ENCODE measurements around the gene PSAPL1. TPM values are rescaled to one million over a fixed set of nuclear protein-coding genes. Genes with fewer than 3 reads are reported as not detected.

Gene PSAPL1
- total and polyA plus RNA-seq, 2 donors (not counting 1 experiment from before 2014, with no cell fraction given), result not detected

DNA sequence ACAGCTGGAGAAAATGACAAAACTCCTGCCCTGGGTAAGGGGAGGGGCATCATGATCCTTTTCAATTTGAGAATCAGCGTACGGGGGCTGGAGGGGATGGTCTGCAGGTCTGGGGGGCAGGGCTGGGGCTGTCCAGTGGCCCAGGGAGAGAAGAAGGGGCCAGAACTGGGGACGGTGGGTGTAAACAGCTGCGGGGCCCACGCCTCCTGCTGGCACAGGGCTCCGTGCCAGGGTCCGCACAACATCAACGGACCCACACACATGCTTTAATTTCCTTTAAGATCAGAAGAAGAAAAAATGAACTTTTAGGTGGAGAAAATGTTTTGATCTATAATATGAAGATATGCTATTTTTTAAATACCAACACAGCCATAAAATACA, 52.1 kb downstream of the PSAPL1 start:
- Histone ChIP-seq H3K79me2 (ENCODE audit: control insufficient read depth, insufficient read depth, low read length) (no peaks in the 10 kb centered on the region), H3K9ac (ENCODE audit: insufficient read depth, low read length) (no peak overlapping the region), H3K4me1 (ENCODE audit: control insufficient read depth, extremely low read depth, insufficient read depth, low read length) (no peaks in the 10 kb centered on the region), H3K27ac (ENCODE audit: insufficient read depth, low read length) (no peak overlapping the region), H3K27me3 (ENCODE audit: control insufficient read depth, insufficient read depth, low read length) (peaks cover 4% of the 10 kb centered on the region), H2AFZ (ENCODE audit: low read length) (no peak overlapping the region), H4K20me1 (ENCODE audit: control insufficient read depth, extremely low read depth, insufficient read depth, low read length) (no peaks in the 10 kb centered on the region), H3K36me3 (ENCODE audit: control insufficient read depth, insufficient read depth, low read length) (no peaks in the 10 kb centered on the region), H3K4me2 (ENCODE audit: extremely low read depth, insufficient read depth, low read length) (no peak overlapping the region), H3K9me3 (ENCODE audit: control insufficient read depth, insufficient read depth, low read depth, low read length) (no peaks in the 10 kb centered on the region), H3K4me3 (replicated peaks in 1 of 4; ENCODE audit: control extremely low read depth in 1 of 4, insufficient read depth in 1 of 4, low read depth in 3 of 4, low read length in 4 of 4) (no peak overlapping the region)
- TF ChIP-seq, protein P1, sequence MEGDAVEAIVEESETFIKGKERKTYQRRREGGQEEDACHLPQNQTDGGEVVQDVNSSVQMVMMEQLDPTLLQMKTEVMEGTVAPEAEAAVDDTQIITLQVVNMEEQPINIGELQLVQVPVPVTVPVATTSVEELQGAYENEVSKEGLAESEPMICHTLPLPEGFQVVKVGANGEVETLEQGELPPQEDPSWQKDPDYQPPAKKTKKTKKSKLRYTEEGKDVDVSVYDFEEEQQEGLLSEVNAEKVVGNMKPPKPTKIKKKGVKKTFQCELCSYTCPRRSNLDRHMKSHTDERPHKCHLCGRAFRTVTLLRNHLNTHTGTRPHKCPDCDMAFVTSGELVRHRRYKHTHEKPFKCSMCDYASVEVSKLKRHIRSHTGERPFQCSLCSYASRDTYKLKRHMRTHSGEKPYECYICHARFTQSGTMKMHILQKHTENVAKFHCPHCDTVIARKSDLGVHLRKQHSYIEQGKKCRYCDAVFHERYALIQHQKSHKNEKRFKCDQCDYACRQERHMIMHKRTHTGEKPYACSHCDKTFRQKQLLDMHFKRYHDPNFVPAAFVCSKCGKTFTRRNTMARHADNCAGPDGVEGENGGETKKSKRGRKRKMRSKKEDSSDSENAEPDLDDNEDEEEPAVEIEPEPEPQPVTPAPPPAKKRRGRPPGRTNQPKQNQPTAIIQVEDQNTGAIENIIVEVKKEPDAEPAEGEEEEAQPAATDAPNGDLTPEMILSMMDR (conservative IDR thresholded peaks at IDR 0.05 in 1 of 2, IDR thresholded peaks at IDR 0.05 in 1 of 2; ENCODE audit: low read depth in 1 of 2, low read length in 2 of 2), result no peak
- no peak for TF ChIP-seq EZH2 (IDR thresholded peaks at IDR 0.05; ENCODE audit: low read length, missing control alignments)
- no peak for DNase-seq (ENCODE audit: low read depth in 2 of 2)

DNA sequence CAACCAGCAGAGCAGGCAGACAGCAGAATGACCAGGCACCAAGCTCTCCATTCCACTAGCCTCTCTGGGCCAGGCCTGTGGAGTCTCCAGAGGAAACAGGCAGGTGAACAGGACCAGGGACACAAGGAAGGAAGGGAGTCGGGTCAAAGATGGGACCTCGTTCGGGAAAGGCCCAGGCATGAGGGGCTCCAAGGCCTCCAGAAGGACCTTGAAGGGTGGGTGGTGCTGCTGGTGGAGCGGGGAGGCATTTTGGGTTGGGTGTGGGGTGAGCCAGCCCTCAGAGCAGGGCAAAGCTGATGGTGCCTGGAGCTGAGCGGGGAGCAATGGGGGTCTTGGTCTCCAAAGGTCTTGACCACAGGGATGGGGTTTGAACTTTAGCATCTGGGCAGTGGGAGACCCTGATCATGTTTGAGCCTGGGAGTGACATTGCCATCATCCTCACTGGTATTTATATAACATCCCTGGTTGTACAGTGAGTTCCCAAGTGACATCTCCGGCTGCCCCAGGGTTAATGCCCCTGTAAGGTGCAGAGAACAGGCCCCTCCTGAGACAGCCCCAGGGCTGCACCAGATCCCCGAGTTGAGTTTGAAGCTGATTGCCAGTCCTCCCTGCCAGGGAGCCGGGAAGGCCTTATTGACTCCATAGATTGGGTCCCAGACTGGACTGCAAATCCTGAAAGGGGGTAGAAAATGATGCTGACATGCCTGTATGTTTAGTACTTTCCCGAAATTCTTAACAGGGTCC, 52.7 kb downstream of the PSAPL1 start:
- Histone ChIP-seq H4K20me1 (ENCODE audit: control insufficient read depth, extremely low read depth, insufficient read depth, low read length) (no peaks in the 10 kb centered on the region), H3K79me2 (ENCODE audit: control insufficient read depth, insufficient read depth, low read length) (no peaks in the 10 kb centered on the region), H3K9me3 (ENCODE audit: control insufficient read depth, insufficient read depth, low read depth, low read length) (no peaks in the 10 kb centered on the region), H3K27ac (ENCODE audit: insufficient read depth, low read length) (no peak overlapping the region), H2AFZ (ENCODE audit: low read length) (no peak overlapping the region), H3K9ac (ENCODE audit: insufficient read depth, low read length) (no peak overlapping the region), H3K27me3 (ENCODE audit: control insufficient read depth, insufficient read depth, low read length) (peaks cover 6% of the 10 kb centered on the region), H3K4me1 (ENCODE audit: control insufficient read depth, extremely low read depth, insufficient read depth, low read length) (no peaks in the 10 kb centered on the region), H3K36me3 (ENCODE audit: control insufficient read depth, insufficient read depth, low read length) (no peaks in the 10 kb centered on the region), H3K4me2 (ENCODE audit: extremely low read depth, insufficient read depth, low read length) (no peak overlapping the region), H3K4me3 (replicated peaks in 1 of 4; ENCODE audit: control extremely low read depth in 1 of 4, insufficient read depth in 1 of 4, low read depth in 3 of 4, low read length in 4 of 4) (no peak overlapping the region)
- TF ChIP-seq, protein P1 (conservative IDR thresholded peaks at IDR 0.05 in 1 of 2, IDR thresholded peaks at IDR 0.05 in 1 of 2; ENCODE audit: low read depth in 1 of 2, low read length in 2 of 2), result no peak
- no peak for TF ChIP-seq EZH2 (IDR thresholded peaks at IDR 0.05; ENCODE audit: low read length, missing control alignments)
- DNase-seq (ENCODE audit: low read depth in 2 of 2), result no peak

DNA sequence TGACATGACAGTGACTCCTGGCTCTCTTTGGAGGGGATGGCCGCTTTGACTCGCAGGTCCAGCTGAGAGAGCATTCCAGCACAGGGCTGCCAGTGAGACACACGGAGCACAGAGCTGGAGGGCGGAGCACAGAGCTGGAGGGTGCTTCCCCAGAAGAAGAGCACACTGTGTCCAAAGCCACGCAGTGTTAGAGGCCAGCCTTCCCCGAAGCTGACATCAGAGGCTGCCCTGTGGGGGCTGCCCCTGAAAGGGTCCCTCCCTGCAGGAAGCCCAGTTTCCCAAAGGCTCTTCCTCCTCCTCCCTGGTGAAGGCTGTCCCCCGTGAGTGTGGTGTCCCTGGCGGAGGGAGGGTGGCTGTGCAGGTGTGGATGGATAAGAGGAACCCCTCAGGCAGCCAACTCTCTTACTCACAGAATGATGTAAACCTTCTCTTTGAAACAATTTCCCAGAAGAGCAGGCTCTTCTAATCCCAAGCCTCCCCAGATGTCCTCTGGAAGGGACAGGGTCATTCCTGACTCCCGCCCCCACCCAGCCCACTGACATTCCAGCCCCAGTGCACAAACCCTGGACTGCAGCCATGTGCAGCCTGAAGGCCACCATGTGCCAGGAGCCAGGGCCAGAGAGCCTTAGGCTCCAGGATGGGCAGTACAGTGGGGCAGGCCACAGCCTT, 53.4 kb downstream of the PSAPL1 start:
- TF ChIP-seq, protein P1 (conservative IDR thresholded peaks at IDR 0.05 in 1 of 2, IDR thresholded peaks at IDR 0.05 in 1 of 2; ENCODE audit: low read depth in 1 of 2, low read length in 2 of 2), result no peak
- TF ChIP-seq EZH2 (IDR thresholded peaks at IDR 0.05; ENCODE audit: low read length, missing control alignments), result no peak
- peak in 1 of 2 donors; percentile 10 for DNase-seq (ENCODE audit: low read depth in 2 of 2)
- H3K9ac ChIP-seq (ENCODE audit: insufficient read depth, low read length), result no peak overlapping the region

More for the DNA sequence above, 53.4 kb downstream of the PSAPL1 start:
- Histone ChIP-seq H3K9me3 (ENCODE audit: control insufficient read depth, insufficient read depth, low read depth, low read length) (no peaks in the 10 kb centered on the region), H3K27me3 (ENCODE audit: control insufficient read depth, insufficient read depth, low read length) (peaks cover 10% of the 10 kb centered on the region), H3K4me3 (replicated peaks in 1 of 4; ENCODE audit: control extremely low read depth in 1 of 4, insufficient read depth in 1 of 4, low read depth in 3 of 4, low read length in 4 of 4) (no peak overlapping the region), H3K27ac (ENCODE audit: insufficient read depth, low read length) (no peak overlapping the region), H3K79me2 (ENCODE audit: control insufficient read depth, insufficient read depth, low read length) (no peaks in the 10 kb centered on the region), H3K4me2 (ENCODE audit: extremely low read depth, insufficient read depth, low read length) (no peak overlapping the region), H4K20me1 (ENCODE audit: control insufficient read depth, extremely low read depth, insufficient read depth, low read length) (no peaks in the 10 kb centered on the region), H3K4me1 (ENCODE audit: control insufficient read depth, extremely low read depth, insufficient read depth, low read length) (no peaks in the 10 kb centered on the region), H2AFZ (ENCODE audit: low read length) (no peak overlapping the region), H3K36me3 (ENCODE audit: control insufficient read depth, insufficient read depth, low read length) (no peaks in the 10 kb centered on the region)
